Lower leg skin (tissue), 4 donors: ENCODE measurements around the gene EPHA2. TPM values are rescaled to one million over a fixed set of nuclear protein-coding genes. Genes with fewer than 3 reads are reported as not detected.

Experiments used
- DNase-seq, 2 donors: peaks; one replicate each; pipeline ENCODE4 v3.0.0-alpha.2; 2019; ENCODE audit warnings: low spot score in 2 of 2
- H3K4me3 ChIP-seq: fragments of 200-600 bp; sonication (generic); 2 replicates; pipeline ENCODE4 v1.5.1; 2017; ENCODE audit warnings: mild to moderate bottlenecking, low read depth; ENCODE audit not compliant: poor library complexity, severe bottlenecking
- POLR2A ChIP-seq, 2 donors: fragments of 450-650 bp; IDR thresholded peaks; one replicate each; pipeline ENCODE4 v1.6.1; 2016 to 2017; ENCODE audit warnings: antibody characterized with exemption in 2 of 2, mild to moderate bottlenecking in 1 of 2, moderate library complexity in 1 of 2
- WGBS, 2 donors: methylation state at CpG; one replicate each; pipeline ENCODE4 v1.1.5; 2018; 5-methylcytosine and 5-hydroxymethylcytosine counted together
- intact Hi-C: fragments of 100-400 bp; cut with DNase I; formaldehyde crosslinking; loops from one replicate; pipeline ENCODE4 v1.15.0; 2023; ENCODE audit warnings: low total_unique reads
- total RNA-seq, 4 donors: library from RNA; depleted of rRNA; stranded (reverse); fragments of >200 nt; gene quantifications; one replicate each; pipeline ENCODE4 v1.1.0, GENCODE V29; 2016
- TF ChIP-seq, protein P1 (sequence below), 3 donors: fragments of 450-650 bp; IDR thresholded peaks; one replicate each; pipeline ENCODE4 v1.5.1; 2016; ENCODE audit warnings: antibody characterized with exemption in 3 of 3, mild to moderate bottlenecking in 3 of 3, moderate library complexity in 2 of 3

EPHA2 gene
- total RNA-seq, 4 donors from 2014 or later: 63.6 to 83.8 (median 68.8) TPM

DNA sequence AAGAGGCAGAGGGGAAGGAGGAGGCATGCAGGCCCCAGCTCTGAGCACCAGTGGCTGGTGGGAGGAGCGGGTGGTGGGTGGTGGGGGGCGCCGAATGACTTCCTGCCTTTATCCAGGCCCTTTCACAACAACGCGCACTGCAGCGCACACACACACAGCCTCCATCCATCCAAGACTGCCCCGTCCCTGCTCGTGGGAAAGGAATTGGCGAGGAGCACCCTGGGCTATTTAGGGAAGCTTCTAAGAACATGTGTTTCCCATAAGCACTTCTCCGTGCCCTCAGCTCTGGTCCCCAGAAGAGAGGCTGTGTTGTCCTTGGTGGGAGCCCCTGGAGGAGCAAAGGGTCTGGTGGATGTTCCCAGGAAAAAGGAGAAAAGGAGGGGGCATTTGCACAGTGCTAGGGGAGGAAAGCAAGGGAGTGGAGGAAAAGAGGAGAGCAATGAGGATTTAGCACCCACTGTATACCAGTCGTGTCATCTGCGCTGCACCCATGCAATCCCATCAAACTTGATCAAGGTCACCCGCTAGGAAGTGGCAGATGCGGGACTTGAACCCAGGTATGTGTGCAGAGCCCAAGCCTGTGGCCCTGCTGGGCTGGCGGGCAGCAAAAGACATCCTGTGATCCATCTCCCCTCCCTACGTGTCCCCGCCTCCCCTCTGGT is 28.1 kb downstream of the EPHA2 start:
- no peak for DNase-seq
- no peak for TF ChIP-seq POLR2A (IDR thresholded peaks at IDR 0.05)
- TF ChIP-seq, protein P1, sequence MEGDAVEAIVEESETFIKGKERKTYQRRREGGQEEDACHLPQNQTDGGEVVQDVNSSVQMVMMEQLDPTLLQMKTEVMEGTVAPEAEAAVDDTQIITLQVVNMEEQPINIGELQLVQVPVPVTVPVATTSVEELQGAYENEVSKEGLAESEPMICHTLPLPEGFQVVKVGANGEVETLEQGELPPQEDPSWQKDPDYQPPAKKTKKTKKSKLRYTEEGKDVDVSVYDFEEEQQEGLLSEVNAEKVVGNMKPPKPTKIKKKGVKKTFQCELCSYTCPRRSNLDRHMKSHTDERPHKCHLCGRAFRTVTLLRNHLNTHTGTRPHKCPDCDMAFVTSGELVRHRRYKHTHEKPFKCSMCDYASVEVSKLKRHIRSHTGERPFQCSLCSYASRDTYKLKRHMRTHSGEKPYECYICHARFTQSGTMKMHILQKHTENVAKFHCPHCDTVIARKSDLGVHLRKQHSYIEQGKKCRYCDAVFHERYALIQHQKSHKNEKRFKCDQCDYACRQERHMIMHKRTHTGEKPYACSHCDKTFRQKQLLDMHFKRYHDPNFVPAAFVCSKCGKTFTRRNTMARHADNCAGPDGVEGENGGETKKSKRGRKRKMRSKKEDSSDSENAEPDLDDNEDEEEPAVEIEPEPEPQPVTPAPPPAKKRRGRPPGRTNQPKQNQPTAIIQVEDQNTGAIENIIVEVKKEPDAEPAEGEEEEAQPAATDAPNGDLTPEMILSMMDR (IDR thresholded peaks at IDR 0.05): no peak
- WGBS, 2 donors: 62 to 80% methylated on average over 17 of the region's 17 CpGs
- no peak overlapping the region for H3K4me3 ChIP-seq
- intact Hi-C loops: no loop called here

DNA sequence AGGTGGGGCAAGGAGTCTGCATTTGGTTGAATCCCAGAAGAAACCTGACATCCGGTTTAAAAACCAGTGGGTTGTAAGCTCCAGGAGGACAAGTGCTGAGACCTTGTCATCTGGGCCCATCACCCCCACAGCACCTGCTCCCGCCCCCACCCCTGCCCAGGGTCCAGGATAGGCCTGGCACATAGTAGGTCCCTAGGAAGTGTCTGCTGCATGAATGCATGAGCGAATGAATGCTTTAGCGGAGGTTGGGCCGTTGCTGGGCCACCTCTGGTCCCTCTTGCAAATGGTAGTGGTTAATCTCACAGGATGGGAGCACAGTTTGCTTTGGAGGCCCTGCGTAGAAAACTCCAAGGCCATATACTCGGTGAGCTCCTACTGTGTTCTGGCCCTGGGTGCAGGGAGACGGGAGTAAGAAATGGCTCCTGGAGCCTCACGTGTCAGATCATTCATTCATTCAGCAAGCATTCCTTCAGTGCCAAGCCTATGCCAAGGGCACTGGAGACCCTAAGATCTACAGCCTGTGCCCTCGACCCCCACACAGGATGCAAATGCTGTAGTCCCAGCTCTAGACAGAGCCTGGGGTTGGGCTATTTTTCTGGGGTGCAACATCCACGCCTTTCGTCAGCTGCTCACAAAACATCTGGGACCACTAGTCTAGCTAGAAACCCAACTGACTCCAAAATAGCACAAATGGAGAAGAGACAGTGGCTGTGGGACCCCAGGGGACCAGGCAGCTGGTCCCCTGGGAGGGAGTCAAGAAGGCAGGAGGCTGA is 28.9 kb downstream of the EPHA2 start:
- intact Hi-C loops: no loop called here
- no peak for DNase-seq
- TF ChIP-seq, protein P1 (IDR thresholded peaks at IDR 0.05): no peak
- no peak for TF ChIP-seq POLR2A (IDR thresholded peaks at IDR 0.05)
- WGBS, 2 donors: 84 to 89% methylated on average over 12 of the region's 12 CpGs
- no peak overlapping the region for H3K4me3 ChIP-seq

DNA sequence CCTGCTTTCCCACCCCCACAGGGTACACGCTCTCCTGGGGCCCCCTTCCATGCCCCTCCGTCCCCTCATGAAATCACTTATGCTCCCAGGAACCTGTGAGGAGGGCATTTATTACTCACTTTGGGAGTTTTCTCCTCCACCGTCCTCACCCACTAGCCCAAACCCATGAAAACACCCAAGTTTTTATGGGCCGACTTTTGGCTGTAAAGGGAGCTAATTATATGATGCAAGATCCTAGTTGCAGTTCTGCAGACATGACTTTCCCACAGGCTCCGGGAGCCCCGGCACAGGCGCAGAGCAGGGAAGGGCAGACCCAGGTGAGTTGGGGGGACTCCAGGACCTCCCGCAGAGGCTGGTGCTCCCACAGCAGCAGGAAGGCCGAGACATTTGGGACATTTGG is 29.7 kb downstream of the EPHA2 start:
- no peak for DNase-seq
- no peak overlapping the region for H3K4me3 ChIP-seq
- TF ChIP-seq, protein P1 (IDR thresholded peaks at IDR 0.05): no peak
- TF ChIP-seq POLR2A (IDR thresholded peaks at IDR 0.05): no peak
- WGBS, 2 donors: 69 to 78% methylated on average over 9 of the region's 9 CpGs
- intact Hi-C loops: no loop called here

DNA sequence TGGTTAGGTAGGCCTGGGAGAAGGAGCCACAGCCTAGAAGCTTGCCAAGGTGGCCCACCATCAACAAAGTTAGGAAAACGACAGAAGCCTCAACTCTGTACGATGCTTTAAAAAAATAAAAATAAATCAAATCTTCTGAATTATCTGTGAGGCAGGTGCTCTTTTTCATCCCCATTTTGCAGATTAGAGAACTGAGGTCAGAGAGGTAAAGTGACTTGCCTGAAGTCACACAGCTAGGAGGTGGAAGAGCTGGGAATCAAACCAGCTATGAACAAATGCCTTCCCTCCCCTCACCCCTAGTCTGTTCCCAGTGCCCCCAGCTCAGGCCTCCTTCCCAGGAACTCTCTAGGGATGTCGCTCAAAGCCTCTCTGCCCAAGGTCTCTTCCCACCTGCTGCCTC is 30.4 kb downstream of the EPHA2 start:
- TF ChIP-seq, protein P1 (IDR thresholded peaks at IDR 0.05): no peak
- no peak for TF ChIP-seq POLR2A (IDR thresholded peaks at IDR 0.05)
- H3K4me3 ChIP-seq: no peak overlapping the region
- no peak for DNase-seq
- 90 to 96% methylated on average over 3 of the region's 3 CpGs for WGBS, 2 donors
- intact Hi-C loops: no loop called here

DNA sequence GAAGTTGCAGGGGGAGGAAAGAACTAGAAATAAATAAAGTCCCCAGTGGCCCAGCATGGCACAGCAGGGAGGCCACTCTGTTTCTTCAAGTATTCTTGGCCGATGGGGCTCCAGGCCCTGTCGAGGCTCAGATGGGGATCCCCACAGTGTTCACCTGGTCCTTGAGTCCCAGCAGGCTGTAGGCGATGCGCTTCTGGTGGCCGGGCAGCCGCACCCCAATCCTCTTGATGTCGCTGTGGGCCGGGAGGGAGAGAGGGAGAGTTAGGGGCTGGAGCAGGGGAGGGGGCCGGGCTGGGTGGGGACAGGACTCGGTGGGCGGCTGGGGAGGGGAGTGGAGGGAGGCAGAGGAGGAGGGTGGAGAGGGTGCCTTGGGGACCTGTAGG is 30.8 kb downstream of the EPHA2 start:
- H3K4me3 ChIP-seq: no peak overlapping the region
- 85 to 89% methylated on average over 9 to 11 of the region's 11 CpGs for WGBS, 2 donors
- no peak for DNase-seq
- TF ChIP-seq POLR2A (IDR thresholded peaks at IDR 0.05): no peak
- TF ChIP-seq, protein P1 (IDR thresholded peaks at IDR 0.05): no peak
- intact Hi-C loops: no loop called here
